ENCODE results near the gene ERMAP.

Gene ERMAP

DNA sequence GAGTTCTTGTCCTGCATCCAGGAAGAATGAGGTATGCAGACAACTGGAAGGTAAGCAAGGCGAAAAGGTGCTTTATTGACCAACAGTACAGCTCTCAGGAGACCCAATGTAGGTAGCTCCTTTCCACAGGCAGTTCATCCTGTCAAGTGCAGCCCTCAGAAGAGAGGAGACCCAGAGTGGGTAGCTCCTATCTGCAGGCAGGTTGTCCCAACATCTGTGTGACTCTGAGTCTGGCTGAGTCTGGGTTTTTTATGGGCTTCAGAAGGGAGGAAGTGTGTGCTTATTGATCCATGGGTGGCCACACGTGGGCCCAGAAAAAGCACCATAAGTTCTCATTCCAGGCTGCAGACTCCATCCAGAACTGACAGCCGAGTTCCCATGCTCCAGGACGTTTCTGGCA lies 63.5 kb downstream of the ERMAP start:
- DNase-seq = no peak

DNA sequence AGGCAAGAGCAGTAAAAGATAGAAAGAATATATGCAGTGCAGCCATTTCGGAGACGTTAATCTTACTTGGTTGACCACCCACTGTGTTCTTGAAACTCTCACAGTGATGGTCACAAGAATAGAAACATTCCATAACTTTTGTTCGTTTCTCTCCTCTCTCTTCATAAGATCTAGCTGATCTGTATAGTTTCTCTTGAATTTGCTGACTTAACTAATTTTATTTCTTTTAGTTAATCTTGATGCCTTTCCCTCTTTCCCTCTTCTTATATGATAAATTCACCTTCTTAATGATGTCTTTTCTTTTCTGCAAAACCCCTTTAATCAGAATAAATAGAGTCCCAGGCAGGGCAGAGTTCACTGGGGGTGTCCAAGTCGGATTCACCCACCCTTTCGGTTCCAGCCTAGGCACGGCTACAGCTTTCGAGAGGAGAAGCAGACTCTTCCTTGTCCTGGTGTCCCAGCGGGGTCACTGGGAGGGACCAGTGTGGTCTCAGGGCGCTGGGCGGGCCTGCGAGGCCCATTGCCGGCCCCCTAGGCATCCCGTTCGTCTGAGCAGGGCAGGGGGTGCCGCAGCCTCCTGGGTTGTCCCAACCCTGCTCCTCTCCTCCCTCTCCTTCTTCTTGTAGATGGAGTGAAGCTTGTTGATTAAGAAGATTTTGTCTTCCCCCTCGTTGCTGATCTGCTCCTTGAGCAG lies 69.3 kb downstream of the ERMAP start:
- DNase-seq = no peak

DNA sequence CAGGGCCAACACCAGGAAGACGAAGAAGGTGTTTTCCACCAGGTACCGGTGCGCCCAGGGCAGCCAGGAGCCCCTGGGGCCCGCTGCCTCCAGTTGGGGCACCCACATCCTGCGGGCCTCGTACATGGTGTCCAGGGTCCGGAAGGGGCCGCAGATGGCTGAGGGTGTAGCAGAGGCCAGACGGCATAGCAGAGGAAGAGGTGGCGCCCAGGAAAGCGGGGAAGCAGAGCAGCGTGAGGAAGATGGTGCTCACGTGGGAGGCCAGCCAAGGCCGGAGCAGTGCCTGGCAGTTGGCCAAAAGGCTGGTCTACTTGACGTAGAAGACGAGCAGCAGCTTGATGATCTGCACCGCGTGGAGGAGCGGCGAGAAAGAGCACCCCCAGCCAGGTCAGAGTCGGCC lies 69.9 kb downstream of the ERMAP start:
- no peak for DNase-seq

DNA sequence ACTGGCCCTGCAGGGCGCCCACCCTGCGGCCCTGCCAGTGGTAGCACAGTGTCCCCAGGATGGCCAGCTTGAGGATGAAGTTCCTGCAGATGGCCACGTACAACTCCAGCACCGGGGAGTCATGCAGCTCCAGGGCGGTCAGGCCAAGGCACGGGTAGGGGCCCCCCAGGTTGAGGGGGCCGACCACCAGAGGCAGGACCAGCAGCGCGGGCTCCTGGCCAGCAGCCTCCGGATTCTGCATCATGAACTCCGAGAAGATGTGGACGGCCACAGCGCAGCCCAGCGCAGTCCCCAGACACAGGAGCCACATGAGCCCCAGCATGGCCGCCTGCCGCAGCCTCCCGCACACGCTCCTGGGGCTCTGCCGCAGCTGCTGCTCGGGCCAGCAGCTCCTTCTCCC lies 70.4 kb downstream of the ERMAP start:
- DNase-seq = no peak

DNA sequence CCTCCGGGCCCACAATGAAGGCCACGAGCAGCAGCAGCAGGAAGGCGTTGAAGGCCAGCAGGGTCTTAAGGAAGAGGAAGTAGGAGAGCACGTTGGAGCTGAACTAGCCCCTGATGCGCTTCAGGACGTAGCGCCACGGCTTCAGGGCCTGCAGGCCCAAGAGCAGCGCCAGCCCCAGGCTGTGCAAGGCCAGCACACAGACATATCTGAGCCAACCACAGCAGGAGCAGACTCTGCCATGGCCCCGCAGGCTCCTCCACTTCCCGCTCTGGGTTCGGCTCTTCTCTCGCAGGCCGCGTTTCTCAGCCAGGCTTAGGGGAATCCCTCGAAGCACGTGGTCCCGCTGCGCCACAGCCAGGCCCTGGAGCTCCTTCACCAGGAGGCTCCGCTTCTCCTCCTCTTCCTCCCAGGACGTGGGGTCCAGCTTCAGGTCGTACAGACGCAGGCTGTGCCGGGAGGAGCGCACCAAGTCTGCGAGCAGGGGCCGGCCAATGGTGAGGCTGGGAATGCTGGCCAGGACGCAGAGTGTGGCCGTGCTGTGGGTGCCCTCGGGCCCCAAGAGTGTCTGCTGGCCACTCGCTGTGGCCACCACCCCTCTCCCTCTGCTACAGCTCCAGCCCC lies 71.2 kb downstream of the ERMAP start:
- DNase-seq = no peak

DNA sequence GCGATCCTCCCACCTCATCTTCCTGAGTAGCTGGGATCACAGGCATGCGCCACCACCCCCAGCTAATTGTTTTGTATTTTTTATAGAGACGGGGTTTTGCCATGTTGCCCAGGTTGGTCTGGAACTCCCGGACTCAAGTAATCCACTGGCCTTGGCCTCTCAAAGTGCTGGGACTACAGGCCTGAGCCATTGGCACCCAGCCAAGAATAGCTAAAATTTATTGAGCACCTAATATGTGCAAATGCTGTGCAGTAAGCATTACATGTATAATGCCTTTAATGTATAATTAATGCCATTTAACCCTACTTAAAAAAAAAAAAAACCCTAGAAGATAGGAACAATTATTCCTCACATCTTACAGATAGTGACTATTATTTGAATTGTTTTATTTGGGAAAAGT lies 72.3 kb downstream of the ERMAP start:
- no peak for DNase-seq

DNA sequence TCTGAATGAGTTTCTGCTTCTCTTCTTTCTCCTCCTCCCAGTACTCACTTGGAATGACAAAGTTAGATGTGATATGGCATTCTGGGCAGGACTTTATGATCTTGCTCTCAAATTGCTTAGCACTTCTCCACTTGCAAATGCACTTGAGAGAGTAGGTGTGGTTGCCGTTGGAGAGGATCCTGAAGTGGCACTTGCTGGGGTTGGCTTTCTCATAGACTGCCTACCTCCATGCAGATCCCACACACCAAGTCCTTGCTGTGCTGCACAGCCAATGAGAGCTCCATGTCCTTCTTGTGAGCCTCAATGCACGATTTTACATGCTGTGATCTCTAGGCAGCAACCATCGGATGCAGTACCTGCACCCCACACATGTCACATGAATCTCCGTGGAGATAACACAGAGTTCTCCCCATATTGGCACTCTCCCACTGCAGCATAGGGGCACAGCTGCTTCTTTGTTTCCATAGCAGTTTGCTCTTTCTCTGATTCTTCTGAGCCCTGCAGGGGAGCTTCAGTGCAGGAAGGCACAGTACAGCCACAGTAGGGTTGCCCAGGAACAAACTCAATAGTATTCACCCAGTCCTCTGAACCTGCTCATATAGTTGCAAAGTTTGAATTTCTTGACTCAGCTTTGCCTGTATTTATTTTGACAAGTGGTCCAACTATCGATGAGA lies 74.7 kb downstream of the ERMAP start:
- no peak for DNase-seq
